WTC11 (cell line): ENCODE data around the gene GRIA4. TPM values are rescaled to one million over a fixed set of nuclear protein-coding genes. Genes with fewer than 3 reads are reported as not detected.
A peak's percentile ranks its signal among the peaks of the same experiment; 100 is the strongest.
"Not testable (repeated sequence)": the region's sequence is repeated elsewhere in the genome, so short reads cannot be mapped to it uniquely, and the experiment has no call there.

ENCODE experiments used
- ATAC-seq: fragments of 200-7000 bp; cut with Tn5 transposase; 2 replicates; pipeline ENCODE4 v1.10.0; 2021; ENCODE audit warnings: mild to moderate bottlenecking, moderate library complexity
- CTCF ChIA-PET: fragments of 300-600 bp; sonication (Branson Sonifier 250); formaldehyde crosslinking; loops from one replicate; lab custom pipeline; 2021; ENCODE audit warnings: antibody characterized with exemption; lab: Charles Lee
- POLR2A ChIA-PET: fragments of 350-600 bp; sonication (Branson Sonifier 250); formaldehyde crosslinking; loops from one replicate; lab custom pipeline; 2021; ENCODE audit warnings: antibody characterized with exemption; lab: Charles Lee
- DNase-seq: peaks from one replicate; pipeline ENCODE4 v3.0.0; 2021; ENCODE audit warnings: low spot score
- H3K27ac Mint-ChIP-seq: 2 replicates; pipeline ENCODE4 v1.8.0; 2021; ENCODE audit warnings: mixed read lengths
- H3K27me3 Mint-ChIP-seq: 2 replicates; pipeline ENCODE4 v1.8.0; 2021; ENCODE audit warnings: low read depth, mild to moderate bottlenecking, moderate library complexity, mixed read lengths
- H3K36me3 Mint-ChIP-seq: 2 replicates; pipeline ENCODE4 v1.8.0; 2021; ENCODE audit warnings: mixed read lengths
- H3K4me1 Mint-ChIP-seq: 2 replicates; pipeline ENCODE4 v1.8.0; 2022; ENCODE audit warnings: mixed read lengths
- H3K4me3 Mint-ChIP-seq: 2 replicates; pipeline ENCODE4 v1.8.0; 2021; ENCODE audit warnings: mild to moderate bottlenecking, moderate library complexity, mixed read lengths
- H3K9me3 Mint-ChIP-seq: 2 replicates; pipeline ENCODE4 v1.8.0; 2021; ENCODE audit warnings: mixed read lengths
- CBFB ChIP-seq: sonication (generic); formaldehyde crosslinking; IDR thresholded peaks from 2 replicates; pipeline ENCODE4 v1.8.1; 2022; ENCODE audit warnings: mild to moderate bottlenecking, low read depth, missing genetic modification reagents
- E2F1 ChIP-seq: sonication (generic); formaldehyde crosslinking; IDR thresholded peaks from 2 replicates; pipeline ENCODE4 v1.8.0; 2022; ENCODE audit warnings: mild to moderate bottlenecking, missing genetic modification reagents
- E2F5 ChIP-seq: sonication (generic); formaldehyde crosslinking; IDR thresholded peaks from 2 replicates; pipeline ENCODE4 v1.8.1; 2022; ENCODE audit warnings: mild to moderate bottlenecking, moderate library complexity, missing genetic modification reagents
- ELF4 ChIP-seq: sonication (generic); formaldehyde crosslinking; IDR thresholded peaks from 2 replicates; pipeline ENCODE4 v1.8.1; 2022; ENCODE audit warnings: low read depth, mild to moderate bottlenecking, moderate library complexity, missing genetic modification reagents
- FOXJ3 ChIP-seq: sonication (generic); formaldehyde crosslinking; IDR thresholded peaks from 2 replicates; pipeline ENCODE4 v1.9.0; 2021; ENCODE audit warnings: missing genetic modification reagents, mild to moderate bottlenecking, borderline replicate concordance
- FOXP4 ChIP-seq: sonication (generic); formaldehyde crosslinking; IDR thresholded peaks from 2 replicates; pipeline ENCODE4 v1.8.0; 2022; ENCODE audit warnings: mild to moderate bottlenecking, missing genetic modification reagents
- JUN ChIP-seq: sonication (generic); formaldehyde crosslinking; IDR thresholded peaks from 2 replicates; pipeline ENCODE4 v1.8.0; 2023; ENCODE audit warnings: mild to moderate bottlenecking, missing genetic modification reagents
- NFE2L1 ChIP-seq: sonication (generic); formaldehyde crosslinking; IDR thresholded peaks from 2 replicates; pipeline ENCODE4 v1.8.1; 2023; ENCODE audit warnings: missing genetic modification reagents
- NR2C2 ChIP-seq: sonication (generic); formaldehyde crosslinking; IDR thresholded peaks from 2 replicates; pipeline ENCODE4 v1.8.0; 2022; ENCODE audit warnings: mild to moderate bottlenecking, missing genetic modification reagents
- RORB ChIP-seq: fragments of 250-450 bp; sonication (Bioruptor Pico); IDR thresholded peaks from 2 replicates; pipeline ENCODE4 v1.9.0; 2021; ENCODE audit warnings: mild to moderate bottlenecking
- STAT6 ChIP-seq: sonication (generic); formaldehyde crosslinking; conservative IDR thresholded peaks from 2 replicates; pipeline ENCODE4 v1.8.1; 2023; ENCODE audit warnings: mild to moderate bottlenecking, low read depth, missing genetic modification reagents, moderate library complexity
- ZBTB21 ChIP-seq: sonication (generic); formaldehyde crosslinking; IDR thresholded peaks from 2 replicates; pipeline ENCODE4 v1.8.1; 2023; ENCODE audit warnings: mild to moderate bottlenecking, missing genetic modification reagents, borderline replicate concordance
- ZNF232 ChIP-seq: sonication (generic); formaldehyde crosslinking; IDR thresholded peaks from 2 replicates; pipeline ENCODE4 v1.8.0; 2022; ENCODE audit warnings: mild to moderate bottlenecking, missing genetic modification reagents
- ZNF671 ChIP-seq: fragments of 250-450 bp; sonication (Bioruptor Pico); IDR thresholded peaks from 2 replicates; pipeline ENCODE4 v1.8.0; 2021; ENCODE audit warnings: mild to moderate bottlenecking
- ZSCAN18 ChIP-seq: fragments of 250-450 bp; sonication (Bioruptor Pico); IDR thresholded peaks from 2 replicates; pipeline ENCODE4 v2.1.2; 2022; ENCODE audit warnings: mild to moderate bottlenecking, moderate library complexity
- total RNA-seq: library from RNA; stranded (reverse); gene quantifications from 3 replicates; pipeline ENCODE4 v1.2.3, GENCODE V29; 2021
- TF ChIP-seq, protein P1 (sequence below): sonication (generic); formaldehyde crosslinking; IDR thresholded peaks from 2 replicates; pipeline ENCODE4 v1.8.1; 2023; ENCODE audit warnings: mild to moderate bottlenecking, missing genetic modification reagents
- TF ChIP-seq, protein P2 (sequence below): sonication (generic); formaldehyde crosslinking; IDR thresholded peaks from 2 replicates; pipeline ENCODE4 v1.8.0; 2022; ENCODE audit warnings: mild to moderate bottlenecking, missing genetic modification reagents
- TF ChIP-seq, protein P3 (sequence below): fragments of 250-450 bp; sonication (Bioruptor Pico); IDR thresholded peaks from 2 replicates; pipeline ENCODE4 v1.9.0; 2021; ENCODE audit warnings: mild to moderate bottlenecking

The GRIA4 gene
- total RNA-seq, 1 experiment from 2014 or later = 11.4 TPM

DNA sequence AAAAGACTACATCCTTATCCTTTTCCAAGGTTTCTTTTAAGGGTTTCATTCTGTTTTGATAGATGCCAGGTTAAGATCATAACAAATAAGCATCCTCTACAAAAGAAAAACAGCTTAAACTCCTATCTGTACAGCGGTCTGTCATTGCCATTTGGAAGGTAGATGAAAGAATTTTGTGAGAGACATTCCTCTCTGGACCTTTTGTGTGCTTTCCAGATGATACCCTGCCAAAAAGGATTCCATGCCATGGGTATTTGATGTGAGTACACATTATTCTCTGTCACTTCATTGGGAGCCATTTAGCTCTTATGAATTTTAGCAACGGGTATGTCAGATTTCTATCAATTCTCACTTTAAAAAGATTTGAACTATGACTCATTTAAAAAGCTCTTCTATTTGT, 153.7 kb downstream of the GRIA4 start (continued):
- TF ChIP-seq ZSCAN18 = no peak

- no peaks in the 10 kb centered on the region for H3K27me3 Mint-ChIP-seq
- TF ChIP-seq FOXP4 (no peak), JUN (CRISPR knock-in tag) (no peak), ZNF671 (CRISPR knock-in tag) (no peak), ELF4 (CRISPR knock-in tag) (no peak), NR2C2 (CRISPR knock-in tag) (no peak), STAT6 (CRISPR knock-in tag) (no peak), NFE2L1 (no peak), E2F1 (CRISPR knock-in tag) (no peak)
- H3K4me1 Mint-ChIP-seq = peaks cover 14% of the 10 kb centered on the region
- no peak overlapping the region for H3K4me3 Mint-ChIP-seq
- ChIA-PET CTCF (no interaction called here), POLR2A (no interaction called here)
- no peaks in the 10 kb centered on the region for H3K9me3 Mint-ChIP-seq
- H3K36me3 Mint-ChIP-seq = no peaks in the 10 kb centered on the region
- ATAC-seq (no peak), DNase-seq (no peak)
- no peak overlapping the region for H3K27ac Mint-ChIP-seq
Measured at GRCh38 chr11:105767931-105768330, 158.1 kb downstream of the GRIA4 start.

DNA sequence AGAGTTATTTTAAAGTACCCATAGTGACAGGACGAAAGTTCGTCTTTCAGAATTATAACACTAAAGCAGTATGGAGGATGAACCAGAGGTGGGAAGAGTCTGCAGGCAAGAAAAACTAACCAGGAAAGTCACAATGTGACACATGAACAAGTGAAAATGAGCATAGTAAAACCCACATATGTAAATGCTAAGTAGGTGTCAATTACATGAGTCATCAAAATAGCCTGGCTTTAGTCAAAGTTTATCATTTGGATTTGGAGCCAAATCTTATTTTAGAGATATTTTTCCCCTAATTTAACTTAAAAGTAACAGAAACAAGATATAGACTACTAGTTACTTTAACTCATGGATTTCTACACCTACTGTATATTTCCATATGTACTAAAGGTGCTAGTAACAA, 159.8 kb downstream of the GRIA4 start:
- Mint-ChIP-seq H3K4me3 (no peak overlapping the region), H3K9me3 (no peaks in the 10 kb centered on the region), H3K27ac (no peak overlapping the region), H3K4me1 (peaks cover 16% of the 10 kb centered on the region), H3K27me3 (no peaks in the 10 kb centered on the region), H3K36me3 (no peaks in the 10 kb centered on the region)
- TF ChIP-seq FOXJ3 (CRISPR knock-in tag) (no peak), ZBTB21 (CRISPR knock-in tag) (no peak), RORB (CRISPR knock-in tag) (no peak), E2F5 (no peak), CBFB (CRISPR knock-in tag) (no peak), ZNF232 (CRISPR knock-in tag) (no peak)
- TF ChIP-seq, protein P1, sequence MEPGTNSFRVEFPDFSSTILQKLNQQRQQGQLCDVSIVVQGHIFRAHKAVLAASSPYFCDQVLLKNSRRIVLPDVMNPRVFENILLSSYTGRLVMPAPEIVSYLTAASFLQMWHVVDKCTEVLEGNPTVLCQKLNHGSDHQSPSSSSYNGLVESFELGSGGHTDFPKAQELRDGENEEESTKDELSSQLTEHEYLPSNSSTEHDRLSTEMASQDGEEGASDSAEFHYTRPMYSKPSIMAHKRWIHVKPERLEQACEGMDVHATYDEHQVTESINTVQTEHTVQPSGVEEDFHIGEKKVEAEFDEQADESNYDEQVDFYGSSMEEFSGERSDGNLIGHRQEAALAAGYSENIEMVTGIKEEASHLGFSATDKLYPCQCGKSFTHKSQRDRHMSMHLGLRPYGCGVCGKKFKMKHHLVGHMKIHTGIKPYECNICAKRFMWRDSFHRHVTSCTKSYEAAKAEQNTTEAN = no peak
- TF ChIP-seq, protein P2, sequence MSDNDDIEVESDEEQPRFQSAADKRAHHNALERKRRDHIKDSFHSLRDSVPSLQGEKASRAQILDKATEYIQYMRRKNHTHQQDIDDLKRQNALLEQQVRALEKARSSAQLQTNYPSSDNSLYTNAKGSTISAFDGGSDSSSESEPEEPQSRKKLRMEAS (CRISPR knock-in tag) = no peak
- TF ChIP-seq, protein P3, sequence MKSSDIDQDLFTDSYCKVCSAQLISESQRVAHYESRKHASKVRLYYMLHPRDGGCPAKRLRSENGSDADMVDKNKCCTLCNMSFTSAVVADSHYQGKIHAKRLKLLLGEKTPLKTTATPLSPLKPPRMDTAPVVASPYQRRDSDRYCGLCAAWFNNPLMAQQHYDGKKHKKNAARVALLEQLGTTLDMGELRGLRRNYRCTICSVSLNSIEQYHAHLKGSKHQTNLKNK (CRISPR knock-in tag) = no peak
- no peak for ATAC-seq
- ChIA-PET POLR2A (no interaction called here), CTCF (no interaction called here)
- DNase-seq = no peak

GRCh38 chr11:105773452-105773851, 163.6 kb downstream of the GRIA4 start:
- DNase-seq, H3K9me3 Mint-ChIP-seq, H3K4me3 Mint-ChIP-seq, POLR2A ChIA-PET, CTCF ChIA-PET, H3K27me3 Mint-ChIP-seq, H3K27ac Mint-ChIP-seq, H3K36me3 Mint-ChIP-seq: not testable (repeated sequence)
- ATAC-seq = peak; percentile 69
- H3K4me1 Mint-ChIP-seq = peaks cover 11% of the 10 kb centered on the region
